ENCODE data around the gene TUBB4A. TPM values are rescaled to one million over a fixed set of nuclear protein-coding genes. Genes with fewer than 3 reads are reported as not detected.

TUBB4A gene
- total and polyA plus RNA-seq, 8 donors, result 1.1 to 5.5 (median 2.7) TPM

DNA sequence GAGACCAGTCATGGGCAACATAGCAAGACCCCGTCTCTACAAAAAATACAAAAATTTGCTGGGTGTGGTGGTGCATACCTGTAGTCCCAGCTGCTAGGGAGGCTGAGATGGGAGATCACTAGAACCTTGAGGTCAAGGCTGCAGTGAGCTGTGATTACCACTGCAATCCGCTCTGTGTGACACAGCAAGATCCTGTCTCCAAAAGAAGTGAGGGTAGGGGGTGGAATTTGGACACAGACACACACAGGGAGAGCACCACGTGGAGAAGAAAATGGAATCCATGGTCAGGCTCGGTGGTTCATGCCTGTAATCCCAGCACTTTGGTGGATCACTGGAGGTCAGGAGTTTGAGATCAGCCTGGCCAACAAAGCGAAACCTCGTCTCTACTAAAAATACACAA, 37.4 kb upstream of the TUBB4A start:
- ATAC-seq, result no peak
- Histone ChIP-seq H3K4me1 (no peaks in the 10 kb centered on the region), H3K27ac (no peak overlapping the region), H3K27me3 (no peaks in the 10 kb centered on the region), H3K9me3 (no peaks in the 10 kb centered on the region), H3K4me3 (no peak overlapping the region), H3K36me3 (no peaks in the 10 kb centered on the region)
- FAIRE-seq, result no peak
- TF ChIP-seq, protein P1, sequence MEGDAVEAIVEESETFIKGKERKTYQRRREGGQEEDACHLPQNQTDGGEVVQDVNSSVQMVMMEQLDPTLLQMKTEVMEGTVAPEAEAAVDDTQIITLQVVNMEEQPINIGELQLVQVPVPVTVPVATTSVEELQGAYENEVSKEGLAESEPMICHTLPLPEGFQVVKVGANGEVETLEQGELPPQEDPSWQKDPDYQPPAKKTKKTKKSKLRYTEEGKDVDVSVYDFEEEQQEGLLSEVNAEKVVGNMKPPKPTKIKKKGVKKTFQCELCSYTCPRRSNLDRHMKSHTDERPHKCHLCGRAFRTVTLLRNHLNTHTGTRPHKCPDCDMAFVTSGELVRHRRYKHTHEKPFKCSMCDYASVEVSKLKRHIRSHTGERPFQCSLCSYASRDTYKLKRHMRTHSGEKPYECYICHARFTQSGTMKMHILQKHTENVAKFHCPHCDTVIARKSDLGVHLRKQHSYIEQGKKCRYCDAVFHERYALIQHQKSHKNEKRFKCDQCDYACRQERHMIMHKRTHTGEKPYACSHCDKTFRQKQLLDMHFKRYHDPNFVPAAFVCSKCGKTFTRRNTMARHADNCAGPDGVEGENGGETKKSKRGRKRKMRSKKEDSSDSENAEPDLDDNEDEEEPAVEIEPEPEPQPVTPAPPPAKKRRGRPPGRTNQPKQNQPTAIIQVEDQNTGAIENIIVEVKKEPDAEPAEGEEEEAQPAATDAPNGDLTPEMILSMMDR (IDR thresholded peaks at IDR 0.05), result no peak
- no peak for DNase-seq
- intact Hi-C loops (cut with DNase I), result no loop called here
- 69 to 83% methylated on average over 6 of the region's 6 CpGs for WGBS, 2 donors

DNA sequence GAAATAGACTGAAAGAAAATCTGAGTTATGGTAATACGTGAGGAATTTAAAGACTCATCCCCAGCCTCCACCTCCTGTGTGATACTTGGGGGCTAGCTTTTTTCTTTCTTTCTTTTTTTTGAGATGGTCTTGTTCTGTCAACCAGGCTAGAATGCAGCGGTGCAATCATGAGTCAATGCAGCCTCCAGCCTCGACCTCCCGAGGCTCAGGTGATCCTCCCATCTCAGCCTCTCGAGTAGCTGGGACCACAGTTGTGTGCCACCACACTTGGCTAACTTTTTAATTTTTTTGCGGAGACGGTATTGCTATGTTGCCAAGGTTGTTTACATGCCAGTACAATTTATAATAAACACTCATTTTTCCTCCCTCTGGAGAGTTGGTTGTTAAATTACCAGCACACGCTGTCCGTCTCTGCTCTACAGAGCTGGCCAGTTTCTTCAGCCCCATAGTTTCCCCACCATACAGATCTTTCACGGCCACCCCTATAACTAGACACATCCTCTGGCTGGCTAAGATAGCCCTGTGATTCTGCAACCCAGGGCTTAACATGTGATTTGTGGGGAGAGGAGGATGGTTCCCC, 33.5 kb upstream of the TUBB4A start:
- intact Hi-C loops (cut with DNase I), result no loop called here
- TF ChIP-seq, protein P1 (IDR thresholded peaks at IDR 0.05), result no peak
- ATAC-seq, result no peak
- Histone ChIP-seq H3K4me1 (peaks cover 0 to 5% (median 0%) of the 10 kb centered on the region in 3 donors), H3K9me3 (no peaks in the 10 kb centered on the region), H3K27ac (no peak overlapping the region), H3K27me3 (no peaks in the 10 kb centered on the region), H3K36me3 (no peaks in the 10 kb centered on the region), H3K4me3 (no peak overlapping the region)
- FAIRE-seq, result no peak
- DNase-seq, result peak in 1 of 6 donors; percentile 10
- WGBS, 2 donors, result 83 to 89% methylated on average over 10 of the region's 10 CpGs

DNA sequence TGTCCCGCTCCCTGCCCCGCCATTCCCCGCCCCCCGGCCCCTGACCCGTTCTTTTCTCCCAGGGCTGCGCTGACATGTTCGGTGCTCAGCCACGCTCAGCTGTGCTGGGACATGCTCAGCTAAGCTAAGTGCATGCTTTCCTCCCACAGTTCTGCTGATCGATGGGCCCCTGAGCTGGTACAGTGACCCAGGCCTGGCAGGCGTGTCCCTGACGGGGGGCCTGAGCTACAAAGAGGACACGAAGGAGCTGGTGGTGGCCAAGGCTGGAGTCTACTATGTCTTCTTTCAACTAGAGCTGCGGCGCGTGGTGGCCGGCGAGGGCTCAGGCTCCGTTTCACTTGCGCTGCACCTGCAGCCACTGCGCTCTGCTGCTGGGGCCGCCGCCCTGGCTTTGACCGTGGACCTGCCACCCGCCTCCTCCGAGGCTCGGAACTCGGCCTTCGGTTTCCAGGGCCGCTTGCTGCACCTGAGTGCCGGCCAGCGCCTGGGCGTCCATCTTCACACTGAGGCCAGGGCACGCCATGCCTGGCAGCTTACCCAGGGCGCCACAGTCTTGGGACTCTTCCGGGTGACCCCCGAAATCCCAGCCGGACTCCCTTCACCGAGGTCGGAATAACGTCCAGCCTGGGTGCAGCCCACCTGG, 32.5 kb upstream of the TUBB4A start:
- no peak overlapping the region for H3K27ac ChIP-seq
- WGBS, 2 donors, result 32 to 62% methylated on average over 39 to 40 of the region's 40 CpGs
- no peaks in the 10 kb centered on the region for H3K27me3 ChIP-seq
- intact Hi-C loops (cut with DNase I), result no loop called here
- no peaks in the 10 kb centered on the region for H3K9me3 ChIP-seq
- FAIRE-seq, result no peak
- H3K4me3 ChIP-seq, result no peak overlapping the region
- no peaks in the 10 kb centered on the region for H3K36me3 ChIP-seq
- TF ChIP-seq, protein P1 (IDR thresholded peaks at IDR 0.05), result no peak
- peaks cover 0 to 5% (median 0%) of the 10 kb centered on the region in 3 donors for H3K4me1 ChIP-seq
- no peak for ATAC-seq
- peak in 2 of 6 donors; percentile 62 to 67 for DNase-seq

DNA sequence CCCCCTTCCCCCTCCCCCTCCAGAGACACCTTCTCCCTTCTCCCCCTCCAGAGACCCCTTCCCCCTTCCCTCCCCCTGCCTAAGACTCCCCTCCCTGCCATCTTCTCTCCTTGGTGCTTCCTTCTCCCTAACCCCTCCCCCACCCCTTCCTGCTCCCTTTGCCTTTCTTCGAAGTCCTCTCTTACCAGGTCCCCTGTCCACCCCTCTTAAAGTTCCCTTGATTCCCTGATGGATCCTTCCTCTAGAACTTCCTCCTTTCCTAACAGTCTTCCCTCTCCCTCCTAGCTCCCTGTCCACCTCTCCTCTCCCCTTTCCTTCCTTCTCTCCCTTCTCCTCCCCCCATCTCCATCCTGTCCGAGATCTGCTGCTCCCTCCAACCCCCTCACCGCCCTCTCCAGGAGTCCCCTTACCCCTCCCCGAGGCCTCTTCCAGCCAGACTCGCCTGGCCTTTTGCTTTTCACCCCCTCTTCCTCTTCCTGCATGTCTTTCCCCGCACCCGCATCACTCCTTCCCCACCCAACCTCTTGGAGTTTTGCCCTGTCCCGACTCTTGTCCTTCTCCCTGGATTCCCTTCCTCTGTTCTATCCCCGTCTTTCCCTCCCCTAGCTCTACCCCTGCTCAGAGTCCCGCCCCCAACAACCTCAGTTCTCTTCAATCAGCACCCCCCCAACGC, 31.8 kb upstream of the TUBB4A start:
- Histone ChIP-seq H3K4me1 (peaks cover 0 to 5% (median 0%) of the 10 kb centered on the region in 3 donors), H3K36me3 (no peaks in the 10 kb centered on the region), H3K27me3 (no peaks in the 10 kb centered on the region), H3K27ac (no peak overlapping the region), H3K9me3 (no peaks in the 10 kb centered on the region), H3K4me3 (no peak overlapping the region)
- DNase-seq, result peak in 1 of 6 donors; percentile 12
- intact Hi-C loops (cut with DNase I), result no loop called here
- FAIRE-seq, result no peak
- ATAC-seq, result no peak
- TF ChIP-seq, protein P1 (IDR thresholded peaks at IDR 0.05), result no peak
- WGBS, 2 donors, result 9 to 15% methylated on average over 11 of the region's 11 CpGs

DNA sequence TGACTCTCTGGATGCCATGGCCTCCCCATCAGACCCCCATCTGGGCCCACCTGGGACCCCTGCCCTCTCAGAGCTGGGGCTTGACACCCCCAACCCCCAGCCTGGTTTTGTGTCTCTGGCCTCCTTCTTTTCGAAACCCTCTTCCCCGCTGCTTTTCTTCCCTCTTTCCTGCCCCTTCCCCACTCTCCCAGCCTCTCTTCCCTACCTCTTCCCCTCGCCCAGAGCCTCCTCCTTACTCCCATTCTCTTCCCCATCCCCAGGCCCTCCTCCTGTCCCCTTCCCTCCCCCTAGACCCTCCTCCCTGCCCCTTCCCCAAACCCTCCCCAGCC, 30.9 kb upstream of the TUBB4A start:
- Histone ChIP-seq H3K4me3 (no peak overlapping the region), H3K4me1 (peaks cover 0 to 5% (median 0%) of the 10 kb centered on the region in 3 donors), H3K9me3 (no peaks in the 10 kb centered on the region), H3K36me3 (no peaks in the 10 kb centered on the region), H3K27me3 (no peaks in the 10 kb centered on the region), H3K27ac (no peak overlapping the region)
- ATAC-seq (no peak), FAIRE-seq (no peak), DNase-seq (no peak)
- 25 to 36% methylated on average over 3 of the region's 3 CpGs for WGBS, 2 donors
- TF ChIP-seq, protein P1 (IDR thresholded peaks at IDR 0.05), result no peak
- intact Hi-C loops (cut with DNase I), result no loop called here

All from pancreas (tissue), 10 donors.